ENCODE data around the gene COL9A2. TPM values are rescaled to one million over a fixed set of nuclear protein-coding genes. Genes with fewer than 3 reads are reported as not detected.

COL9A2 gene
- polyA plus RNA-seq, 1 donor = 1.6 TPM

DNA sequence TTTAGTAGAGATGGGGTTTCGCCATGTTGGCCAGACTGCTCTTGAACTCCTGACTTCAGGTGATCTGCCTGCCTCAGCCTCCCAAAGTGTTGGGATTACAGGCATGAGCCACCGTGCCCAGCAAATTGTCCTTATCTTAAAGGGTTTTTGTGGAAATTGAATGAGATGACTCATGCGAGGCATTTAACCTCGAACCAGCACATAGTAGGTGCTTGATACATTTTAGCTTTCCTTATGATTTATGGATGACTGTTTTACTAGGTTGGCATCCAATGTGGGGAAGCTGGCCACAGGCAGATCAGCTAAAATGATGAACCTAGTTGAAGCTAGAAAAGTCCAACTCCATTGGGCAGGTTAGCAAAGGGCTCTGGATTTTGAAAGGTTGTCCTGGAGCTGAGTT lies 1.4 kb upstream of the COL9A2 start:
- DNase-seq (ENCODE audit: low read depth) = no peak

DNA sequence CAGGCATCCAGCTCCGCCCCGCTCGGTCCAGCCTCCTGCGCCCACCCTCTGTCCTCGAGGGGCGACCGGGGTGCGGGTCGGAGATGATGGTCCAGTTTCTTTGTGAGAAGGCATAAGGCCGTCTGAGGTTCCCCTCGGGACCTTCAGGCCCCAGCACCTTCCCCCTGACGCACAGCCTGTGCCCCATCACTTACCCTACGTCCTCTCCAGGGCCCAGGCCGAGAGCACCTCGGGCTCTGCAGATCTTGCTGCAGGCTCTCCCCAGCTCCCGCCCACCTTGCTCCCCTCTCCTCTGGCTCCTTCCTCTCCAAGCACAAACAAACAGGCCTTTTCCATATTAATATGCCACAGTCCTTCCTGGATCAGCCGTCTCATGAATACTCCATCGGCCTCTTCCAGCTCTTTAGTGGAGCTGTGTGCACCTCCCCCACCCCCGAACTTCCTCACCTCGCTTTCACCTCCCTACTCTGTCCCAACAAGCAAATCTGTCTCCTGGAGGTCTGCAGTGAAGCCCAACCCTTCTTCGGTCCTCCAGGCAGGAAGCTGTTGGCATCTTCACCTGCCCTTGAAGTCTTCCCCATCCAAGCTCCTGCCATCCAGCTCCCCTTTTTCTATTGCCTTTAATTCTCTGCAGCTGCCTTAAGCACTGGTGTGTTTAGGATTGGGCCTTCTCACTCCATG lies 448 bp upstream of the COL9A2 start:
- no peak for DNase-seq (ENCODE audit: low read depth)

DNA sequence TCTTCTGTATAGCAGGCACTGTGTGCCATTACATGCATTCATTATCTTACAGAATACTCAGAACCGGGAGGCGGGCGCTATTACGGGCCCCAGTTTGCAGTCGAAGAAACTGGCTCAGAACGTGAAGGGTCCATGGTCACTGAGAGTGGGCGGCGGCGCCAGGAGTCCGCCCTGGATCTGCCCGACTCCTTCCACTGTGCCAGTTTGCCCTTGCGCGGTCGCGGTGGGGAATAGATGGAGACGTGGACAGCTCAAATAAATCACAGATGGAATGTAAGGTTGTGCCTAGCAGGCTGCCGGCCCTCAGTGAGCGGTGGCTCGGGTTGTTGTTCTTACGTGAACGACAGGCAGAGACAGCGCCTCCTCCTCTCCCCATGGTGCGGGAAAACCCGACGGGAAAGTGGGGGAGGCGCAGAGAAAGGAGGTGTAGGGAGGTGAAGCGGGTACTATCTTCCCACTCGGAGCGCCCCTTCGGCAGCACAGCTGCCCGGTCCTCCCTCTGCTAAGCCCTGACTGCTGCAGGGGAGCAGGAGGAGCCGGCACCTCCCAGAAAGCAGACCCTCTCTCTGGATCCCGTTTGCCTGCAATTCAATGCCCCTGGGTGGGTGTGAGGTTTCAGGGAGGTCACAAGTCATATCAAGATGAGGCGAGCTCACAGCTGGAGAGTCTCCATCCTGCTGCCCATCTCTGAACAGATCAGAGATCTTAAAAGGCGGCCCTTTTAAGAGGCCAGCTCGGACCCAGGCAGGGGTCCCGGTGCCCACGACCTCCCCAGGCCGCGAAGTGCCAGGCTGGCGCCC lies 1.1 kb downstream of the COL9A2 start:
- DNase-seq (ENCODE audit: low read depth) = no peak

DNA sequence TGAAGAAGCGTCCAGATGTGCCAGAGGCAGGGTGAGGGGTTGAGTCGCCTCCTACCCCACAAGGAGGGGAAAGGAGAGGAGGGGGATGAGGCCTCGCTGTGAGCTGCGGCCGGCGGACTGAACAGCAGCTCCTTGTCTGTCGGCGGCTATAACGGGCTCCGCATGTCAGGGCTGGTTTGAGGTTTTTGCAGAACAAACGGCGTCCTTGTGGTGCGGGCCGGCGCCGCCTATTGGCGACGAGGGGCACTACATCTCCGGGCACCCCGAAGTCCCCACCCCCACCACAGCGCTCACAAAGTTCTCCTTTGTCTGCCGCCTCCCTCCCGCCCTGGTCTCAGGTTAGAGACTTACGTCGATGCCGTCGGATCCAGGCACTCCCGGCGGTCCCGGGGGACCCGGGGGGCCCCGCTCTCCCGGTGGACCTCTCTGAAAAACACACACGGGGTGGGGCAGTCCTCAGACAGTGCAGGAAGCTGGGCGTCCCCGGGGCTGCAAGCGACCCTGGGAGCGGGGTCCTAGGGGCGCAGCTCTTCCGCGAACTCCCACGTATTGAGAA lies 1.8 kb downstream of the COL9A2 start:
- DNase-seq (ENCODE audit: low read depth) = peak; percentile 53

DNA sequence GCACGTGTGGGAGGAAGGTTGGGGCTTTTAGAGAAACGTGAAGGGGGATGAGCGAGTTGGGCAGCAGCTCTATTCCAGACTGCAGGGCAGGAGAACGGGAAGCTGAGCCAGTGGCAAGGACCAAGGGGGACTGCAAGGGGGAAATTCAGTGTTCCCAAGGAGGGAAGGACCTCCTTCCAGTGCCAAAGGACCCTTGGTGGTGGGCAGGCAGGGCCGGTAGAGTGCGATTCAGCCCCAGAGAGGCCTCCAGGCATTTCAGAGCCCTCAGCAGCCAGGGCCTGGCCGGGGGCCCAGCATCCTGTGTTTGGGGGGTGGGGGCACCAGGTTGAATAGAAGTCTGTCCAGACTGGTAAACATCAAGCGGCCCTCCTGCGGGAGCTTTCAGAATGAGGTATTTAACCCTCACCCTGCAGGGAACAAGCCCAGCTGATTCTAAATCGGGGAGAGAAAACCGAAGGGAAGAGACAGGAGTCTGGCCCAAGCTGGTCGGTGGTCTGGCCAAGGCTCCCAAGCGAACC lies 2.3 kb downstream of the COL9A2 start:
- DNase-seq (ENCODE audit: low read depth) = no peak

DNA sequence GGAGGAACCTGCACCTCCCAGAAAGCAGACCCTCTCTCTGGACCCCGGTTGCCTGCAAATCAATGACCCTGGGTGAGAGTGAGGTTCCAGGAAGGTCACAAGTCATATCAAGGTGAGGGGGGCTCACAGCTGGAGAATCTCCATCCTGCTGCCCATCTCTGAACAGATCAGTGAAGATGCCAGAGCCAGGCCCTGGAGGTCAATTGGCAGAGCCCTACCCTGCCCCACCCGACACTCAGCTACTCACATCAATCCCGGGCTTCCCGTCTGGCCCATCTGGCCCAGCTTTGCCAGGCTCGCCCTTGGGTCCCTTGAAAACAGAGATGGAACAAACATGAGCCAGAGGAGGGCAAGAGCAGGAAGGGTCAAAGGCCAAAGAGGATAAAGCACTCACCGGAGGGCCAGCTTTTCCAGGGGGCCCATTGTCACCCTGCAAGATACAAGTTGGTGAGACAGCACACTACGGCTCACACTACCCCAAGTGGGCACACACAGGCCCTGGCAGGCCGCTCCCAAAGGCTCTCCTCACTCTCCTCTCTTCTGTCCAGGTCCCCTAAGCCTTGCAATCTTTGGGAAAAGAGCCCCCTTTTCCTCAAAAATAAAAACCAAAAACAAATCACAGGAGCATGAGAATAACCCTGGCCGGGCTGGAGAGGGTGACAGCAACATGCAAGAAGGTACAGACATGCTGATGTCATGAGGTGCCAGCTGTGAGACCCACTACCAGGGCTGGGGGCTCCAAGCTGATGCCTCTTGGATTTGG lies 2.9 kb downstream of the COL9A2 start:
- DNase-seq (ENCODE audit: low read depth) = no peak

DNA sequence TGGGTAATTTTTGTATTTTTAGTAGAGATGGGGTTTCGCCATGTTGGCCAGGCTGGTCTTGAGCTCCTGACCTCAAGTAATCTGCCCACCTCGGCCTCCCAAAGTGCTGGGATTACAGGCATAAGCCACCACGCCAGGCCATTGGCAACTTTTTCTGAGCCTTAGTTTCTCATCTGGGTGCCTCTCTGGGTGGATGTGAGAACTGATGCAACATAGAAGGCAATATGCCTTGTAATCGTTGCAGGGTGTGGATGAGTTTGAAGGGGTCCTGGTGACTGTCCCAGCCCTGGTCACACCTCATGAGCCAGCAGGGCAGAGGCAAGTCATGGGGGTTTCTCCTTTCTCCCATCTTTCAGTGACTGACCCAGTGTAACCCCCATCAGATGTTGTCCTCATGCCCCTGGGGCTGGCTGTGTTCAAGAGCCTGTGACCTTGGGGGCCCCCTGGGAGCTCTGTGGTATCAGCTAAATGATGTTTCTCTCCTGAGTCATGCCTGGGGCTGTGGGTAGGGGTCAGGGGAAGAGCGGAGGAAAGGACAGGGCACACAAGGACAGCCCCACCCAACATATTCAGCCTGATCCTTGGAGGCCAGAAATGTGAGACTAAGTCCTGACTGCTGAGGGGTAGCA lies 3.6 kb downstream of the COL9A2 start:
- no peak for DNase-seq (ENCODE audit: low read depth)

DNA sequence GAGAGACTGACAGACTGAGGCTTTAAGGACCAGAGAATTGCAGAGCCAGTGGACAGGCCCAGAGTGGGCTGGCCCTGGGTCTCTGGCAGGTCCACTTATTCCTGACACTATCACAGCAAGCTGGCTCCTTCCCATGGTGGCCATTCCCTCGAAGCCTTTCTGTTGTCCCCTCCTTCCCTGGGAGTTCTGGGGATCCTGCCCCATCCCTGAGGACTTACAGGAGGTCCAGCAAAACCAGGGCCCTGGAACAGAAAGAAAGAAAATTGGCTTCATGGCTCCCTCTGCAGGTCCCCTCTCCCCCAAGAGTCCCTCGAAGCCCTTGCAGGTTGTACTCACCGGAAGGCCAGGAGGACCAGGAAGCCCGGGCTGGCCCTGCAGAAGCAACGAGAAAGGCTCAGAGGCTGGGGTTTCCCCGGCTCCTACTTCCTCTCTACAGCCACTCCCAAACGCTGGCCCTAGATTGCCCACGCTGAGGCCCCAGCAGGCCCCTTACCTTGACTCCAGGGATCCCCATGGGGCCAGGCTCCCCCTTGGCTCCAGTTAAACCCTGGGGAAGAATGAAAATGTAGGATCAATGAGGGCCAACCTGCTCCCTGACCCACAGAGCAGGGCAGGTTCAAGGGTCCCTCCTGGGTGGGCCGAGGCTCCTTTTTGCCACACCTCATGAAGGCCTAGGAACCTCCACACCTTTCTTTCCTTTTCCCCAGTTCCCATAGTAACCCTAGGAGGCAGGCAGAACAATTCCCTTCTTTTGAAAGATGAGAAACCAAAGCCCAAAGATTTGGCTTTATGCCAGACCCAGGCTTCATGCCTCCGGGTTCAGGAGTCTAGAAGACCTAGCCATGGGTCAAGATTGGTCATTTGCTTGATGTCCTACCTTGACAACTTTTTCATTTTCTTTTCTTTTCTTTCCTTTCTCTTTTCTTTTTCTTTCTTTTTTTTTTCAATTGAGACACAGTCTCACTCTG lies 4.6 kb downstream of the COL9A2 start:
- DNase-seq (ENCODE audit: low read depth) = no peak

DNA sequence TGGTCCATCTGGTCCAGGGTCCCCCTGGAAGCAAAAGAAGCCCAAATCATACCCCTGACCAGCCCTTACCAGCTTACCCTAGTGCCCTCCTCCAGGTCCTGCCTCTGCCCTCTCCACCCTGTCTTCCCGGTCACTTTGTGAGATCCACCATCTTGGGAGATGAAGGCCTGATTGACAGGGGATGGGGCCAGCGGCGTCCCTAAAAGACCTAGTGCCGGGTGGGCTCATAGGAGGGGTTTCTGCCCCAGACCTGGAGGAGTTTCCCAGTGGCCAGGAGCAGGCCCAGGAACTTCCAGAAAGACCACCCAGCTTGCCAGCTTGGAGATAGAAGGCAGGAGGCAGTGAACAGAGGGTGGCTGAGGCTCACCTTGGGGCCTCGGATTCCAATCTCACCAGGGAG lies 5.4 kb downstream of the COL9A2 start:
- no peak for DNase-seq (ENCODE audit: low read depth)

DNA sequence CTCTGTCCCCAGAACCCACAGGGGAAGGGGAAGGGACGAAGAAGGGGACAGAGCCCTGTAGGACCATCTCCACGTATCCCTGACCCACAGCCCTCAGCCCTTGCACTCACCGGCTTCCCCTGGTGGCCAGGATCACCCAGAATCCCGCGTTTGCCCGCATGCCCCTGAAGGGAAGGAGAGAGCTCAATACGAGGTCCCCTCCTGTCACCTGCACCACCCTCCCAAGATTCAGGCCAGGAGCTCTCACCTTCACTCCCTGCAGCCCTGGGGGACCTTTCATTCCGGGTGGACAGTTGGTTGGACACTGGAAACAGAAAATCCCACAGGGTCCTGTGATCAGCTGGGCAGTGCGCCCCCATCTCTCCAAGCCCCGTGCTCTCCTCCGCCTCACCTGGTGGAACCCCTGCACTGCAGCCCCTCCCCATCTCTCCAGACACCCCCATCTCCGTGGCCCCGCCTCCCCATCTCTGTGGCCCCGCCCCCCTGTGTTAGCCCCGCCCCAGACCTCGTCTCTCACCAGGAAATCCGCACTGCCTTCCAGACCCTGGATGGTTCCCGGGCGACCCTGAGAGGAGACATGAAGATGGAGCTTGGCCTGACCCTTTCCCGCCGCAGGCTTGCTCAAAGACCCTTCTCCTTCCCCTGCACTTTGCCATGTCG lies 6.0 kb downstream of the COL9A2 start:
- no peak for DNase-seq (ENCODE audit: low read depth)

DNA sequence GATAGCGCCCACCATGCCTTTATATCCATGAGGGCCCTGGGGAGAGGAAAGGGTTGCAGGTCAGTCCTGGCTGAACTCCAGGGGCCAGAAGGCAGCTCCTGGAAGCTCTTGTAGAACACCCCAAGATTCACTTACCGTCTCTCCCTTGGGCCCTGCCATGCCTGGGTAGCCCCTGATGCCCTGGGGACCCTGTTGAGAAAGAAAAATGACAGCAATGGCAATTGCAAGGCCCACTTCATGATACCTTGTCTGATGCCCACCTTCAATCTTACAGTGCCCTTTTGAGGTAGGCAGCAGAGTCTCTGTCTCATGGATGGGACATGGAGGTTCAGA lies 7.0 kb downstream of the COL9A2 start:
- DNase-seq (ENCODE audit: low read depth) = no peak

DNA sequence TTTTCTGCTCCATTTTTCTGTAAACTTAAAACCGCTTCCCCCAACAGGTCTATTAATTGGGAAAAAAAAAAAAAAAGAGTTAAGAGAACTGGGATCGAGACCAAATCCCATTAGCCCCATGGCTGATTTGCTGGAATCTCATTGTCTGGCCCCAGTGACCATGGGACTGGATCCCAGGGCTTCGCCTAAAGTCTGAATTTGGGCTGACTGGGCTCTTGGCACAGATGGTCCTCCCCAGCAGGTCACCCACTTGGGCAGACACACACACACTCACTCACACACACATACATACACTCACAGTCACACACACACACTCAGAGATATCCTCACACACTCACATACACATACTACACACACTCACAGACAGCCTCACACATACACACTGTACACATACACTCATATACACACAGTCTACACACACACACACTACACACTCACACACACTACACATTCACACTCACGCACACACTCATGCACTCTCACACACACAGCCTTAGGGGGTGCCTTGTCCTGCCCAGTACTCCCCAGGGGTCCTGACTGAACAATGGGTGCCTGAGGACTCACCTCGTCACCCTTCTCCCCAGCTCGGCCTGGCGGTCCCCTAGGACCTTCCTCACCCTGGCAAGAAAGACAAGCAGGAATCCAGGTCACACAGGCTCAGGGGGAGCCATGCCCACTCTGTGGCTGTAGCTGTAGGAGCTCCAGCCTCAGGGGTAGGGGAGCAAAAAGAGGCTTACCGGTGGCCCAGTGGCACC lies 7.5 kb downstream of the COL9A2 start:
- no peak for DNase-seq (ENCODE audit: low read depth)

DNA sequence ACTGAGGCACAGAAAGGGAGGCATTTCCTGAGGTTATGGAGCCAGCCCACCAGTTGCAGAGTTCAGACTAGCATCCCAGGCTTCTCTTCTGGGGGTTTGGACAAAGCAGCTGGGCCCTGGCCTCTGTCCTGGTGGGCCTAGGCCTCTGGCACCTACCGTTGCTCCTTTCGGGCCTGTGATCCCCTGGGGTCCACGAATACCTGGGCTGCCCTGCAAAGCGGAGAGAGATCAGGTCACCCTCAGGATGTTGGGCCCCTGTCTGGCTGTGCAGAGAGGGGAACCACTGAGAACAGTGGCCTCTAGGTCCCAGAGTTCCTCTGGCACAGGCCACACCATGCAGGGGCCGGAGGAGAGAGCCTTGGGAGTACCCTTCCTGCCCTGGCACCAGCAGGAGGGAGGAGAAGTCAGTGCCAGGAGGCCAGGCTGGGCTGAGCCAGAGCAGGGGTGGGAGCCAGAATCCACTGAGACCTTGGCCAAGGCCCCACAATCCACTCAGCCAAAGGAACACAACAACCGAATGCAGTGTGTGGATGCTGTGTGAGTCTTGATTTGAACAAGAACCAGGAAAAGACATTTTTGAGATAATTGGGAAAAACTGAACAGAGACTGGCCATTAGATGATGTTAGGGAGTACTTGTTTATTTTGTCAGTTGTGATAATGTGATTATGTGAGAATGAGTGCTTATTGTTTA lies 8.9 kb downstream of the COL9A2 start:
- no peak for DNase-seq (ENCODE audit: low read depth)

DNA sequence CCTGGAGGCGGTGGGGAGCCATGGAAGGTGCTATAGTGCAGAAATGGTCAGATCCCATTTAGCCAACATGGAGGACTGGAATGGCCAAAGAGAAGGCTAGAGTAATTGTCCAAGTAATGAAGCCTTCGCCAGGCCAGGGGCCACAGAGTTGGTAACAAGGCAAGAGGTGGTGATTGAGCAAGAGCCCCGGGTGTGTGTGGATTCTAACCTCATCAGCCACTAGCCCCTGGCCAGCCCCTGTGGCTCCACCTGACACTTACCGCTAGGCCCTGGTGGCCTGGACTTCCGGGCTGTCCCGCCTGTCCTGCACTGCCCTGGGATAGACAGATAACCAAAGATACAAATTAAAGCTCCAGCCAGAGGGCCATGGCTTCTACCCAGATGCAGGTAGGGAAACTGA lies 9.9 kb downstream of the COL9A2 start:
- no peak for DNase-seq (ENCODE audit: low read depth)

DNA sequence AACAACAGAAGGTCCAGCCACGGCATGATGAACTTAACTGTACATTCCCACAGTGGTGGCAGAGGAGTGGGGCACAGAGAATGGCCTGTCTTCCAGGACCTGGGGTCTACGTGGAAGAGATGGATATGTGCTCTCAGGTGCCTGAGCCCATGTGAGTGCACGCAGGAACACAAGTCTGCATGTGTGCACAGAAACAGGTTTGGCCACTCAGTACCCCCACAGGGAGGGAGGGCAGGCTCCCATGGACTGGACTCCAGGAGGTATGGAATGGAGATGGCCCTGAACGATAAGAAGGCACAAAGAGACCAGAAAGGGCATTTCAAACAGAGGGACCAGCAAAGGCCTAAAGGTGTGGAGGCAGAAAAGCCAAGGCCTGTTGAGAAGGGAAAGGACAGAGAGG lies 10.8 kb downstream of the COL9A2 start:
- DNase-seq (ENCODE audit: low read depth) = no peak

DNA sequence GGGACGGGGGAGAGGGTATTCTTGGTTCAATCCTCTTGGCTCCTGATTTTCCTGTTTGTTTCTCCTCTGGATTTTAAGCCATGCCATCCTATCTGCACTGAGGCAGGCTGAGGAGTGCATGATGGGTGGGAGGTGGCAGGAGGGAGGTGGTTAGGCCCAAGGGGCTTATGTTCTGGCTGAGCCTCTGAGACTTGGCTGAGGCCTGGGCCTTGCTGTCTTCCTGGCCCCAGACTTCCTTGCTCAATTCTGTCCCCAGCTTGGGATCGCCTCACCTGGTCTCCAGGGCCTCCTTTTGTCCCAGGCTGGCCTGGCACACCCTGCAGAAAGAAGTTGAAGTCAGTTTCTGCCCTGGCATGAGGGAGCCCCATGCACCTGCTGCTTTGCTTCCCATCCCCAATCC lies 11.2 kb downstream of the COL9A2 start:
- DNase-seq (ENCODE audit: low read depth) = no peak

DNA sequence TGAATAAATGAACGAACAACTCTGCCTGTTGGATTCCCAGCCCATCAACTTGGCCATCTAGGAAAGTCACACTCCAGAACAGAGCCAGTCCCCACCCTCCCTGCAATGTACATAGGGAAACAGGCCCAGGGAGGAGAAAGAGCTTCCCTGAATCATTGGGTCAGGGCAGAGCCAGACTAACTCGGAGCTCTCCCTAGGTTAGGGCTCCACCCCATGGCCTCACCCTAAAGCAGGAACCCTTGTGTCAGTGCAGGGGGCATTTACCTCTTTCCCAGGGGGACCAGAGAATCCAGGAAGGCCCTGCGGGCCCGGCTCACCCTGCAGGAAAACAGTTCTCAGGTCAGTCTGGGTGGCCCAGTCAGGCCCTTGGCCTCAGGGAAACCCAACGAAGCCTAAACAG lies 11.6 kb downstream of the COL9A2 start:
- DNase-seq (ENCODE audit: low read depth) = no peak

DNA sequence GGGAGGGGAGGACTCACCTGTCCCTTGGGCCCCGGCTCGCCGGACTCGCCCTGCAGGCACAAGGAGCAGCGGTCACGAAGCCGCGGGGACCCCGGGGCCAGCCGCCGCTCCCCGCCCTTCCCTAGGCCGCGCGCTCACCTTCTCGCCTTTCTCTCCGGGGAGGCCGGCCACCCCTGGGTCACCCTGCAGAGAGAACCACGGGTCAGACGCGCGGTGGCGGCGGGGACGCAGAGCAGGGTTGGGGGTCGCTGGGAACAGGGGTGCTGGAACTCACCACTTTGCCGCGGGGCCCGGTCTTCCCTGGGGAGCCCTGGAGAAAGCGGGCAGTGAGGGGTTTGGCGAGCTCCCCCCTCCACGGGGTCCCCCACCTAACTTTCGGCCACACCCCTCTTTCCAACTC lies 13.3 kb downstream of the COL9A2 start:
- no peak for DNase-seq (ENCODE audit: low read depth)
